ENCODE results near the gene GABRR3. TPM values are rescaled to one million over a fixed set of nuclear protein-coding genes. Genes with fewer than 3 reads are reported as not detected.

The GABRR3 gene
- total RNA-seq, 1 experiment from 2014 or later: not detected

DNA sequence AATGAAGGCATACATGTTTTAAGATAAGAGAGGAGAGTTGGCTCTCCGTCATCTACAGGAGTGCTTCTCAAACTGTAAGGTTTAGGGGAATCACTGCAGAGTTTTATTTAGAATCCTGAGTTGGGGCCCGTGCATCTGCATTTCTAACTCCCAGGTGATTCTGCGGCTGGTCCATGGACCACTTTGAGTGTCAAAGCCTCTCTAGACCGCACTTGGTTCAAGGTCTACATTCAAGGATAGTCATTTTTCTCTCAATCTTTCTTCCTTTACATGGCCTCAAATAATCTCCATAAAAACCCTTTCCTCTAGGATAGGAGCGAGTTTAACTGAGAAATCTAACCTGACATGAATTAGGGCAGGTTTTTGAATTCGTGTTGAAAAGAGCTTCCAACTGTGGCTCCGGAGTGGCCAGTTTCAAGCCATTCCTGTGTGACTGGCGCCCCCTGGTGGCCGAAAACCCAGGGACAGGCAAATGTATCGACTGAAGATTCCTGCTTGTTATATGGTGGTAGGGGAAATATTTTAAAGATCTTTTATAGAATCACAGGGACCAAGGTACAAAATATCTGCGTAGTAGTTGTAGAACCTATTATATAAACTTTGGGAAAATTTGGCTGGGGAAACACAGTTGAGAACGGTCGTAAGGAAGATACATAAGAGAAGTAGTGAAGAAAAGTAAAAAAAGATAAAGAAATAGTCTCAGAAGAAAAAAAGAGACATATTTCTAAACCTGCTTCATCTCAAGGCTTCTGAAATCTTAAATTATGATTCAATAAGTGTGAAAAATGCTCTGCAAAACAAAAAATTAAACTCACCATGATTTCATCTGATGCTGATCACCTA, 11.9 kb downstream of the GABRR3 start:
- DNase-seq (peak; percentile 88), ATAC-seq (peak; percentile 91)
- TF ChIP-seq, protein P1, sequence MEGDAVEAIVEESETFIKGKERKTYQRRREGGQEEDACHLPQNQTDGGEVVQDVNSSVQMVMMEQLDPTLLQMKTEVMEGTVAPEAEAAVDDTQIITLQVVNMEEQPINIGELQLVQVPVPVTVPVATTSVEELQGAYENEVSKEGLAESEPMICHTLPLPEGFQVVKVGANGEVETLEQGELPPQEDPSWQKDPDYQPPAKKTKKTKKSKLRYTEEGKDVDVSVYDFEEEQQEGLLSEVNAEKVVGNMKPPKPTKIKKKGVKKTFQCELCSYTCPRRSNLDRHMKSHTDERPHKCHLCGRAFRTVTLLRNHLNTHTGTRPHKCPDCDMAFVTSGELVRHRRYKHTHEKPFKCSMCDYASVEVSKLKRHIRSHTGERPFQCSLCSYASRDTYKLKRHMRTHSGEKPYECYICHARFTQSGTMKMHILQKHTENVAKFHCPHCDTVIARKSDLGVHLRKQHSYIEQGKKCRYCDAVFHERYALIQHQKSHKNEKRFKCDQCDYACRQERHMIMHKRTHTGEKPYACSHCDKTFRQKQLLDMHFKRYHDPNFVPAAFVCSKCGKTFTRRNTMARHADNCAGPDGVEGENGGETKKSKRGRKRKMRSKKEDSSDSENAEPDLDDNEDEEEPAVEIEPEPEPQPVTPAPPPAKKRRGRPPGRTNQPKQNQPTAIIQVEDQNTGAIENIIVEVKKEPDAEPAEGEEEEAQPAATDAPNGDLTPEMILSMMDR (conservative IDR thresholded peaks at IDR 0.05; ENCODE audit: low read depth, low read length): peak; percentile 99
- TF ChIP-seq EZH2phosphoT487 (IDR thresholded peaks at IDR 0.05; ENCODE audit: borderline replicate concordance, low read length): no peak
- H4K20me1 ChIP-seq (ENCODE audit: low read length): no peaks in the 10 kb centered on the region
- no peaks in the 10 kb centered on the region for H3F3A ChIP-seq (ENCODE audit: low read length, unreplicated experiment)
- CTCF ChIA-PET: interaction anchor here (0.5 to 1.1 kb wide), 6 partner anchors 15 to 547 kb away, joined by 3 to 5 read pairs (median 3); partner anchors contain the start of gene CRYBG3
- BruUV-seq (replicated peaks): no TSS peak
- intact Hi-C loops (cut with micrococcal nuclease): loop anchor here (1.0 to 5.0 kb wide), 6 partner anchors 22 to 304 kb away; no protein-coding TSS in a partner anchor
- no peaks in the 10 kb centered on the region for H3K9me3 ChIP-seq (ENCODE audit: low read length)
- H3K9me2 ChIP-seq (replicated peaks; ENCODE audit: low read length): no peaks in the 10 kb centered on the region
- H3K4me1 ChIP-seq (ENCODE audit: insufficient read depth, low read length): no peaks in the 10 kb centered on the region
- H3K36me3 ChIP-seq (ENCODE audit: low read depth, low read length): no peaks in the 10 kb centered on the region
- H2AFZ ChIP-seq (ENCODE audit: low read length): no peak overlapping the region
- no peak overlapping the region for H3K9ac ChIP-seq (ENCODE audit: low read length)
- H3K27ac ChIP-seq (ENCODE audit: low read length): no peak overlapping the region
- POLR2A ChIA-PET (ENCODE audit: unreplicated experiment): no interaction called here
- H3K4me2 ChIP-seq (ENCODE audit: low read length): no peak overlapping the region
- peaks cover 9% of the 10 kb centered on the region; the same call in 1 of the 2 replicates for H3K27me3 ChIP-seq (ENCODE audit: low read length)
- H3K4me3 ChIP-seq (ENCODE audit: low read length): no peak overlapping the region
- no peaks in the 10 kb centered on the region for H3K79me2 ChIP-seq (ENCODE audit: low read length)

DNA sequence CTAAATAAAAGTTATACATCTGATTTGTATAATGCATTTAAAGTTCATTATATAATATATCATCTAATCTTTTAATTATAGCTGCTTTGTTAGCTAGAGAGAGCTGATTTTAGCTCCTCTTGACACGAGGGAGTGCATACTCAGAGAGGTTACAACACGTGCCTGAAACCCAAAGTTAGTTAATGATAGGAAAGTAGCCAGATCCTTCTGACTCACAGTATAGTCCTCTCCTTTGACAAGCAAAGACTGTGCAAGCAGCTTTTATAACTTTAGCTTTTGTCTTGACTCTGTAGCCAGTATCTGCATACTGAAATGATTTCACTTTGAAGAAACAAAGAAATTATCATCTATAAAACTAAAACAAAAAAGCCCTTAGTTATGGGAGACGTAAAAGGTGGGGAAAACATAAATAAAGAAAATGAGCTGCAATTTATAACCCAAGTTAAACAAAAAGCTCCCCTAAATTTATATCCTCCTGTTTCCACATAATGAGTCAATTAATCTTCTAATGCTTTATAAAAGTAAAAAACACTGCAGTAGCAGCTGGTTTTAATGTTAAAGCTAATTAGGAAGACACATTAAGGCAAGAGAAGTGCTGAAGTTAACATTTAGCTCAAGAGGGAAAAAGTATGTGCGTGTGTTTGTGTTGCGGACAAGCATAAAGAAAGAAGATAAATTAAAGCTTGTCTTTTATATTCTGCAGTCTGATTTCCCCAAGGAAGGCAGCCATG, 13.1 kb downstream of the GABRR3 start:
- ChIA-PET POLR2A (ENCODE audit: unreplicated experiment) (interaction anchor here (0.6 kb wide), 1 partner anchor 149 kb away, joined by 4 read pairs; no protein-coding TSS in a partner anchor), CTCF (no interaction called here)
- Histone ChIP-seq H3K9me2 (replicated peaks; ENCODE audit: low read length) (no peaks in the 10 kb centered on the region), H4K20me1 (ENCODE audit: low read length) (no peaks in the 10 kb centered on the region), H3K27ac (ENCODE audit: low read length) (no peak overlapping the region), H3K79me2 (ENCODE audit: low read length) (no peaks in the 10 kb centered on the region), H3K9ac (ENCODE audit: low read length) (no peak overlapping the region), H3F3A (ENCODE audit: low read length, unreplicated experiment) (no peaks in the 10 kb centered on the region), H2AFZ (ENCODE audit: low read length) (no peak overlapping the region), H3K36me3 (ENCODE audit: low read depth, low read length) (no peaks in the 10 kb centered on the region), H3K27me3 (ENCODE audit: low read length) (peaks cover 9% of the 10 kb centered on the region; the same call in 1 of the 2 replicates), H3K4me3 (ENCODE audit: low read length) (no peak overlapping the region), H3K4me2 (ENCODE audit: low read length) (no peak overlapping the region), H3K9me3 (ENCODE audit: low read length) (no peaks in the 10 kb centered on the region), H3K4me1 (ENCODE audit: insufficient read depth, low read length) (no peaks in the 10 kb centered on the region)
- no peak for TF ChIP-seq EZH2 (IDR thresholded peaks at IDR 0.05; ENCODE audit: low read length, unreplicated experiment)
- TF ChIP-seq EZH2phosphoT487 (IDR thresholded peaks at IDR 0.05; ENCODE audit: borderline replicate concordance, low read length): no peak
- TF ChIP-seq, protein P1 (conservative IDR thresholded peaks at IDR 0.05; ENCODE audit: low read depth, low read length): no peak
- no TSS peak for BruUV-seq (replicated peaks)
- peak; percentile 27 for DNase-seq
- ATAC-seq: peak; percentile 54
- intact Hi-C loops (cut with micrococcal nuclease): loop anchor here (2.0 to 5.0 kb wide), 5 partner anchors 21 to 303 kb away; no protein-coding TSS in a partner anchor

Measured in PC-3 (cell line).